ENCODE data around the gene GPD1L. TPM values are rescaled to one million over a fixed set of nuclear protein-coding genes. Genes with fewer than 3 reads are reported as not detected.

GPD1L gene
- total RNA-seq, 3 donors from 2014 or later: 56.3 to 66.6 (median 58.3) TPM

GRCh38 chr3:32120471-32120870 is 14.1 kb downstream of the GPD1L start:
- no peak overlapping the region for H3K27ac ChIP-seq
- peaks cover 0 to 10% of the 10 kb centered on the region in 2 donors for H3K4me1 ChIP-seq
- no peak for DNase-seq (ENCODE audit: low spot score in 2 of 2)
- H3K36me3 ChIP-seq: no peaks in the 10 kb centered on the region
- no peak overlapping the region for H3K4me3 ChIP-seq
- H3K27me3 ChIP-seq: no peaks in the 10 kb centered on the region
- no peaks in the 10 kb centered on the region for H3K9me3 ChIP-seq
- intact Hi-C loops (cut with DNase I; ENCODE audit: low total_unique reads): no loop called here
- TF ChIP-seq CTCF (IDR thresholded peaks at IDR 0.05): no peak
- no peak for TF ChIP-seq POLR2AphosphoS5 (IDR thresholded peaks at IDR 0.05)

GRCh38 chr3:32121137-32121536 is 14.7 kb downstream of the GPD1L start:
- Histone ChIP-seq H3K27me3 (no peaks in the 10 kb centered on the region), H3K36me3 (no peaks in the 10 kb centered on the region), H3K9me3 (no peaks in the 10 kb centered on the region), H3K27ac (peak overlapping the region in 1 of 2 donors; percentile 73), H3K4me3 (no peak overlapping the region), H3K4me1 (peaks cover 0 to 10% of the 10 kb centered on the region in 2 donors)
- TF ChIP-seq POLR2AphosphoS5 (IDR thresholded peaks at IDR 0.05) (no peak), POLR2A (IDR thresholded peaks at IDR 0.05) (no peak), CTCF (IDR thresholded peaks at IDR 0.05) (no peak)
- no peak for DNase-seq (ENCODE audit: low spot score in 2 of 2)
- intact Hi-C loops (cut with DNase I; ENCODE audit: low total_unique reads): no loop called here

GRCh38 chr3:32123620-32124019 is 17.2 kb downstream of the GPD1L start:
- TF ChIP-seq POLR2A (IDR thresholded peaks at IDR 0.05): no peak
- TF ChIP-seq CTCF (IDR thresholded peaks at IDR 0.05): no peak
- no peak for TF ChIP-seq POLR2AphosphoS5 (IDR thresholded peaks at IDR 0.05)
- intact Hi-C loops (cut with DNase I; ENCODE audit: low total_unique reads): no loop called here
- no peaks in the 10 kb centered on the region for H3K27me3 ChIP-seq
- no peak overlapping the region for H3K4me3 ChIP-seq
- H3K27ac ChIP-seq: no peak overlapping the region
- H3K4me1 ChIP-seq: no peaks in the 10 kb centered on the region
- no peak for DNase-seq (ENCODE audit: low spot score in 2 of 2)
- H3K36me3 ChIP-seq: no peaks in the 10 kb centered on the region
- no peaks in the 10 kb centered on the region for H3K9me3 ChIP-seq

GRCh38 chr3:32125012-32125411 is 18.6 kb downstream of the GPD1L start:
- intact Hi-C loops (cut with DNase I; ENCODE audit: low total_unique reads): no loop called here
- H3K4me3 ChIP-seq: no peak overlapping the region
- no peak for DNase-seq (ENCODE audit: low spot score in 2 of 2)
- H3K9me3 ChIP-seq: no peaks in the 10 kb centered on the region
- H3K4me1 ChIP-seq: no peaks in the 10 kb centered on the region
- no peak overlapping the region for H3K27ac ChIP-seq
- H3K27me3 ChIP-seq: no peaks in the 10 kb centered on the region
- TF ChIP-seq POLR2AphosphoS5 (IDR thresholded peaks at IDR 0.05) (no peak), CTCF (IDR thresholded peaks at IDR 0.05) (no peak), POLR2A (IDR thresholded peaks at IDR 0.05) (no peak)
- H3K36me3 ChIP-seq: no peaks in the 10 kb centered on the region

DNA sequence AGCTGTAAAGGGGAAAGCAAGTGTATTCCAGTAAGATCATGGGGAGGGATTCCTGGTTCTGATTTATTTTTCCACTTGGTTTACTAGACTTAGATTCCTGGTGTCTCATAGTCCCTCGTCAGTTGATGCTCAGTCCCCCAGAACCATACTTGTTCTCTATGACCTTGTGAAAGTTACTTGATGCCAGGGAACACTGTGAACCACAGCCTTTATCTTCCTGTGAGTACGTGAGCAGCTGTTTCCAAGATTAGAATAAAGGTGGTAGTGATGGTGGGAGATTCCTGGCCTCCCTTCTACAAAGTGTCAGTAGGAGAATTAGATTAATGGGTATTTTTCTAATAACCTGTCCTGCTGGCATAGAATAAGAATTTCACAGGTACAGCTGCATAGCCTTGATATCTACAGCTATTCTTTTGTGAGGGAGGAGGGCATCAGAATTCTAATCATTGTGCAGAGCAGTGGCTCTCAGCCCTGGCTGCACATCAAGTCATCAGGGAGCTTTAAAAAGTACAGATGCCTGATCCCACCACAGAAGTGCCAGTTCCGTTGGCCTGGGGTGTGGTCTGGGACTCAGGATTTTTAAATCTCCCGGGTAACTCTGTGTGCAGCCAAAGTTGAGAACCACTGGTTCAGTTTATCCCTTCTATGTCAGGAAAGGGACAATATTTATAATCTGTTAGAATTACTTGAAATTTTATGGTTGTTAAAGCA is 20.0 kb downstream of the GPD1L start:
- no peak overlapping the region for H3K4me3 ChIP-seq
- H3K27ac ChIP-seq: no peak overlapping the region
- no peak for DNase-seq (ENCODE audit: low spot score in 2 of 2)
- H3K27me3 ChIP-seq: no peaks in the 10 kb centered on the region
- intact Hi-C loops (cut with DNase I; ENCODE audit: low total_unique reads): no loop called here
- no peaks in the 10 kb centered on the region for H3K4me1 ChIP-seq
- H3K36me3 ChIP-seq: no peaks in the 10 kb centered on the region
- TF ChIP-seq CTCF (IDR thresholded peaks at IDR 0.05) (no peak), POLR2A (IDR thresholded peaks at IDR 0.05) (no peak), POLR2AphosphoS5 (IDR thresholded peaks at IDR 0.05) (no peak)
- no peaks in the 10 kb centered on the region for H3K9me3 ChIP-seq
